Measurements from ENCODE around the gene TNFRSF8. TPM values are rescaled to one million over a fixed set of nuclear protein-coding genes. Genes with fewer than 3 reads are reported as not detected.

TNFRSF8 gene
- total RNA-seq, 1 experiment from 2014 or later: 0.13 TPM

DNA sequence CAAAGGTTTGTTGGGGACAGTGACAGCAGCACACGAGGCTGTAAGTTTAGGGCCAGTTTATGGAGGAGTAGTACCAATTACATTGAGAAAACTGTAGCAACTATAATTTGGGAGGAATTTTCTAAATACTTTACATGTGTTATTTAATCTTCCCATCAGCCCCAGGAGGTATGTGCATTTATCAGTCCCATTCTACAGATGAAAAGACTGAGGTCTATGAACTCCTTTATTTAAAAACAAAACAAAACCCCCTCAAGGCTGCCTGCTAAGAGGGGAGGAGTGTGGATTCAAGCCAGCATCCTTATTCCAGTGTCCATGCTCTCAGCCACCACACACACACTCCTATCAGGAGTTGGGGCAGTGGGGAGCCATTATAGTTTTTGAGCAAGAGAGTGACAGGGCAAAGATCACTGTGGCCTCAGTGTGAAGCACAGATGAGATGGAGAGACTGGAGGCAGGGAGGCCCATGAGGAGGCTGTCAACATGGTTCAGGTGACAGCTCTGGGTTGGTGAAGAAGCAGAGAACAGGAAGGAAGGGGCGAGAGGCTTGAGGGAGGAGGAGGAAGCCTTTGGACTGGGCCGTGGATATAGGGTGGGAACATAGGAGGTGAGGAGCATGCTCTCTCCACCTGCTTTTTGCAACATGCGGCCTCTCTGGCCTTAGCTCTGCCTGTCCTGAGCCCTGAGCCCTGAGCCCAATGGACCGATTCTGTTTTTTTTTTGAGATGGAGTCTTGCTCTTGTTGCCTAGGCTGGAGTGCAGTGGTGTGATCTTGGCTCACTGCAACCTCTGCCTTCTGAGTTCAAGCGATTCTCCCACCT is 113.4 kb downstream of the TNFRSF8 start:
- no peaks in the 10 kb centered on the region for H3K9me3 ChIP-seq (ENCODE audit: control insufficient read depth, insufficient read depth, low read depth, low read length)
- DNase-seq (ENCODE audit: low read depth, low spot score) (no peak), ATAC-seq (no peak)
- H3K4me3 ChIP-seq (ENCODE audit: low read depth in 2 of 2, low read length in 2 of 2): no peak overlapping the region
- peaks cover 4% of the 10 kb centered on the region; the same call in 1 of the 2 replicates for H3K4me1 ChIP-seq (ENCODE audit: control insufficient read depth, insufficient read depth, low read length)
- no TSS peak for BruUV-seq (replicated peaks)
- no peak overlapping the region for H3K27ac ChIP-seq (ENCODE audit: low read length)
- no peaks in the 10 kb centered on the region for H3K36me3 ChIP-seq (ENCODE audit: control insufficient read depth, insufficient read depth, low read length)
- intact Hi-C loops (cut with micrococcal nuclease; ENCODE audit: unreplicated experiment): no loop called here
- H3K27me3 ChIP-seq (ENCODE audit: control insufficient read depth, insufficient read depth, low read length): no peaks in the 10 kb centered on the region
- in situ Hi-C loops (cut with HindIII; ENCODE audit: low pct_unique_long_range_greater_than_20kb, low sequenced_read_pairs): no loop called here
- TF ChIP-seq, protein P1, sequence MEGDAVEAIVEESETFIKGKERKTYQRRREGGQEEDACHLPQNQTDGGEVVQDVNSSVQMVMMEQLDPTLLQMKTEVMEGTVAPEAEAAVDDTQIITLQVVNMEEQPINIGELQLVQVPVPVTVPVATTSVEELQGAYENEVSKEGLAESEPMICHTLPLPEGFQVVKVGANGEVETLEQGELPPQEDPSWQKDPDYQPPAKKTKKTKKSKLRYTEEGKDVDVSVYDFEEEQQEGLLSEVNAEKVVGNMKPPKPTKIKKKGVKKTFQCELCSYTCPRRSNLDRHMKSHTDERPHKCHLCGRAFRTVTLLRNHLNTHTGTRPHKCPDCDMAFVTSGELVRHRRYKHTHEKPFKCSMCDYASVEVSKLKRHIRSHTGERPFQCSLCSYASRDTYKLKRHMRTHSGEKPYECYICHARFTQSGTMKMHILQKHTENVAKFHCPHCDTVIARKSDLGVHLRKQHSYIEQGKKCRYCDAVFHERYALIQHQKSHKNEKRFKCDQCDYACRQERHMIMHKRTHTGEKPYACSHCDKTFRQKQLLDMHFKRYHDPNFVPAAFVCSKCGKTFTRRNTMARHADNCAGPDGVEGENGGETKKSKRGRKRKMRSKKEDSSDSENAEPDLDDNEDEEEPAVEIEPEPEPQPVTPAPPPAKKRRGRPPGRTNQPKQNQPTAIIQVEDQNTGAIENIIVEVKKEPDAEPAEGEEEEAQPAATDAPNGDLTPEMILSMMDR (IDR thresholded peaks at IDR 0.05): no peak
- TF ChIP-seq, protein P2, sequence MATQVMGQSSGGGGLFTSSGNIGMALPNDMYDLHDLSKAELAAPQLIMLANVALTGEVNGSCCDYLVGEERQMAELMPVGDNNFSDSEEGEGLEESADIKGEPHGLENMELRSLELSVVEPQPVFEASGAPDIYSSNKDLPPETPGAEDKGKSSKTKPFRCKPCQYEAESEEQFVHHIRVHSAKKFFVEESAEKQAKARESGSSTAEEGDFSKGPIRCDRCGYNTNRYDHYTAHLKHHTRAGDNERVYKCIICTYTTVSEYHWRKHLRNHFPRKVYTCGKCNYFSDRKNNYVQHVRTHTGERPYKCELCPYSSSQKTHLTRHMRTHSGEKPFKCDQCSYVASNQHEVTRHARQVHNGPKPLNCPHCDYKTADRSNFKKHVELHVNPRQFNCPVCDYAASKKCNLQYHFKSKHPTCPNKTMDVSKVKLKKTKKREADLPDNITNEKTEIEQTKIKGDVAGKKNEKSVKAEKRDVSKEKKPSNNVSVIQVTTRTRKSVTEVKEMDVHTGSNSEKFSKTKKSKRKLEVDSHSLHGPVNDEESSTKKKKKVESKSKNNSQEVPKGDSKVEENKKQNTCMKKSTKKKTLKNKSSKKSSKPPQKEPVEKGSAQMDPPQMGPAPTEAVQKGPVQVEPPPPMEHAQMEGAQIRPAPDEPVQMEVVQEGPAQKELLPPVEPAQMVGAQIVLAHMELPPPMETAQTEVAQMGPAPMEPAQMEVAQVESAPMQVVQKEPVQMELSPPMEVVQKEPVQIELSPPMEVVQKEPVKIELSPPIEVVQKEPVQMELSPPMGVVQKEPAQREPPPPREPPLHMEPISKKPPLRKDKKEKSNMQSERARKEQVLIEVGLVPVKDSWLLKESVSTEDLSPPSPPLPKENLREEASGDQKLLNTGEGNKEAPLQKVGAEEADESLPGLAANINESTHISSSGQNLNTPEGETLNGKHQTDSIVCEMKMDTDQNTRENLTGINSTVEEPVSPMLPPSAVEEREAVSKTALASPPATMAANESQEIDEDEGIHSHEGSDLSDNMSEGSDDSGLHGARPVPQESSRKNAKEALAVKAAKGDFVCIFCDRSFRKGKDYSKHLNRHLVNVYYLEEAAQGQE (IDR thresholded peaks at IDR 0.05; ENCODE audit: insufficient read depth in 1 of 2, low read depth in 2 of 2, low read length in 1 of 2): no peak
- ChIA-PET POLR2A (no interaction called here), CTCF (no interaction called here)

DNA sequence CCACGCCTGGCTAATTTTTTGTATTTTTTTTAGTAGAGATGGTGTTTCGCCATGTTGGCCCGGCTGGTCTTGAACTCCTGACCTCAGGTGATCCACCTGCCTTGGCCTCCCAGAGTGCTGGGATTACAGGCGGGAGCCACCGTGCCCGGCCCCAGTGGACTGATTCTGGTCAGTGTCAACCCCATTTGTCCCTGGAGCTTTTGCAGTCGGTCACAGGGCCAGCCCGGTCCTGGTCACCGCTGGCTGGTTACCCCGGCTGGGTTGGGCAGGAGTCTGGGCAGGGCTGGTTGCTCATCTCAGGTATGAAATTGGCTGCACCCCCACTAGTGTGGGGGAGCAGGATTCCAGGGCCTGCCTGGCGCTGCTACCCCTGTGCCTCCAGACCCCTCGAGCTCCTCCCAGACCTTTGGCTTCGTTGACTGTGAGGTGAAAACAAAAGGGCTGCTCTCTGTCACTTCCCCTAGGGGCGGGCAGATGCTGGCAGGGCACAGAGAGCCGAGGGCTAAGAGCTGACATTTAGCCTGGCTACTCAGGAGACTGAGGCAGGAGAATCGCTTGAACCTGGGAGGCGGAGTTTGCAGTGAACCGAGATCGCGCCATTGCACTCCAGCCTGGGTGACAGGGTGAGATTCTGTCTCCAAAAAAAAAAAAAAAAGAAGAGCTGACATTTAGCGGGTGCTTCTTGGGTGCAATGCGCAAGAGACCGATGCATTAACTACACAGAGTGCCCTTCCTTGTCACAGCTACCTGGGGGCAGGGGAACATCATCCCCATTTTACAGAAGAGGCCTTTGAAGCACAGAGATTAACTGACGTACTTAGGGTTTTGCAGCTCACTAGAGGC is 114.3 kb downstream of the TNFRSF8 start:
- ATAC-seq (no peak), DNase-seq (ENCODE audit: low read depth, low spot score) (no peak)
- no peak overlapping the region for H3K4me3 ChIP-seq (ENCODE audit: low read depth in 2 of 2, low read length in 2 of 2)
- in situ Hi-C loops (cut with HindIII; ENCODE audit: low pct_unique_long_range_greater_than_20kb, low sequenced_read_pairs): no loop called here
- intact Hi-C loops (cut with micrococcal nuclease; ENCODE audit: unreplicated experiment): no loop called here
- H3K36me3 ChIP-seq (ENCODE audit: control insufficient read depth, insufficient read depth, low read length): no peaks in the 10 kb centered on the region
- no peaks in the 10 kb centered on the region for H3K9me3 ChIP-seq (ENCODE audit: control insufficient read depth, insufficient read depth, low read depth, low read length)
- no TSS peak for BruUV-seq (replicated peaks)
- peaks cover 4% of the 10 kb centered on the region; the same call in 1 of the 2 replicates for H3K4me1 ChIP-seq (ENCODE audit: control insufficient read depth, insufficient read depth, low read length)
- H3K27me3 ChIP-seq (ENCODE audit: control insufficient read depth, insufficient read depth, low read length): no peaks in the 10 kb centered on the region
- POLR2A ChIA-PET: interaction anchor here (0.9 kb wide), 1 partner anchor 32 kb away, joined by 9 read pairs; no protein-coding TSS in a partner anchor
- no peak for TF ChIP-seq SIN3A (IDR thresholded peaks at IDR 0.05; ENCODE audit: borderline replicate concordance, insufficient read depth, low read depth, low read length)
- TF ChIP-seq, protein P2 (IDR thresholded peaks at IDR 0.05; ENCODE audit: insufficient read depth in 1 of 2, low read depth in 2 of 2, low read length in 1 of 2): no peak
- TF ChIP-seq, protein P1 (IDR thresholded peaks at IDR 0.05): no peak
- TF ChIP-seq POLR2AphosphoS5 (IDR thresholded peaks at IDR 0.05; ENCODE audit: low read depth, low read length): no peak
- TF ChIP-seq TCF7L2 (IDR thresholded peaks at IDR 0.05; ENCODE audit: low read depth, low read length): no peak
- no peak overlapping the region for H3K27ac ChIP-seq (ENCODE audit: low read length)
- CTCF ChIA-PET: interaction anchor here (1.0 kb wide), 1 partner anchor 56 kb away, joined by 8 read pairs; no protein-coding TSS in a partner anchor

Measured in Panc1 (cell line).